Osteocyte (in vitro differentiated cells): Measurements from ENCODE around the gene POM121L2. TPM values are rescaled to one million over a fixed set of nuclear protein-coding genes. Genes with fewer than 3 reads are reported as not detected.
A peak's percentile ranks its signal among the peaks of the same experiment; 100 is the strongest.

Experiments used
- DNase-seq: peaks from one replicate; pipeline ENCODE4 v3.0.0; 2021; ENCODE audit warnings: mixed read lengths; ENCODE audit not compliant: unreplicated experiment; ENCODE audit errors: extremely low spot score
- H3K27ac Mint-ChIP-seq: one replicate; pipeline ENCODE4 v1.8.0; 2021; ENCODE audit warnings: mild to moderate bottlenecking, mixed read lengths; ENCODE audit not compliant: unreplicated experiment
- H3K27me3 Mint-ChIP-seq: one replicate; pipeline ENCODE4 v1.8.0; 2021; ENCODE audit warnings: mixed read lengths; ENCODE audit not compliant: unreplicated experiment
- H3K36me3 Mint-ChIP-seq: one replicate; pipeline ENCODE4 v1.8.0; 2021; ENCODE audit warnings: mixed read lengths; ENCODE audit not compliant: unreplicated experiment
- H3K4me1 Mint-ChIP-seq: one replicate; pipeline ENCODE4 v1.8.0; 2021; ENCODE audit warnings: mixed read lengths; ENCODE audit not compliant: unreplicated experiment
- H3K4me3 Mint-ChIP-seq: one replicate; pipeline ENCODE4 v1.8.0; 2021; ENCODE audit warnings: mild to moderate bottlenecking, moderate library complexity, mixed read lengths; ENCODE audit not compliant: unreplicated experiment
- H3K9me3 Mint-ChIP-seq: one replicate; pipeline ENCODE4 v1.8.0; 2021; ENCODE audit warnings: mixed read lengths; ENCODE audit not compliant: unreplicated experiment
- CTCF ChIP-seq: fragments of 200-600 bp; sonication (generic); IDR thresholded peaks from 2 replicates; pipeline ENCODE4 v1.5.0; 2021; ENCODE audit warnings: antibody characterized with exemption, mild to moderate bottlenecking, moderate library complexity
- total RNA-seq: library from RNA; stranded (reverse); gene quantifications from 2 replicates; pipeline ENCODE4 v1.2.1, GENCODE V29; 2021

The POM121L2 gene
- total RNA-seq, 1 donor from 2014 or later = not detected

- peaks cover 5% of the 10 kb centered on the region for H3K9me3 Mint-ChIP-seq
- H3K4me3 Mint-ChIP-seq = peak overlapping the region; percentile 79
- H3K4me1 Mint-ChIP-seq = peaks cover 15% of the 10 kb centered on the region
- H3K27me3 Mint-ChIP-seq = peaks cover 52% of the 10 kb centered on the region
- no peaks in the 10 kb centered on the region for H3K36me3 Mint-ChIP-seq
- no peak for DNase-seq
- no peak for TF ChIP-seq CTCF
- H3K27ac Mint-ChIP-seq = no peak overlapping the region
Observed at GRCh38 chr6:27281105-27281539, 31.0 kb downstream of the POM121L2 start.

GRCh38 chr6:27280540-27281000, 31.5 kb downstream of the POM121L2 start:
- H3K36me3 Mint-ChIP-seq = no peaks in the 10 kb centered on the region
- peaks cover 5% of the 10 kb centered on the region for H3K9me3 Mint-ChIP-seq
- H3K27ac Mint-ChIP-seq = no peak overlapping the region
- peaks cover 52% of the 10 kb centered on the region for H3K27me3 Mint-ChIP-seq
- TF ChIP-seq CTCF = no peak
- H3K4me3 Mint-ChIP-seq = peak overlapping the region; percentile 79
- DNase-seq = no peak
- H3K4me1 Mint-ChIP-seq = peaks cover 15% of the 10 kb centered on the region

GRCh38 chr6:27280064-27280539, 32.0 kb downstream of the POM121L2 start:
- Mint-ChIP-seq H3K27ac (peak overlapping the region; percentile 32), H3K27me3 (peaks cover 49% of the 10 kb centered on the region), H3K36me3 (no peaks in the 10 kb centered on the region), H3K4me1 (peaks cover 15% of the 10 kb centered on the region), H3K4me3 (peak overlapping the region; percentile 79), H3K9me3 (peaks cover 5% of the 10 kb centered on the region)
- TF ChIP-seq CTCF = no peak
- no peak for DNase-seq

GRCh38 chr6:27279513-27280063, 32.5 kb downstream of the POM121L2 start:
- H3K4me3 Mint-ChIP-seq = peak overlapping the region; percentile 79
- no peak for TF ChIP-seq CTCF
- H3K36me3 Mint-ChIP-seq = no peaks in the 10 kb centered on the region
- H3K4me1 Mint-ChIP-seq = peaks cover 15% of the 10 kb centered on the region
- DNase-seq = no peak
- peak overlapping the region; percentile 32 for H3K27ac Mint-ChIP-seq
- H3K9me3 Mint-ChIP-seq = peaks cover 5% of the 10 kb centered on the region
- peaks cover 49% of the 10 kb centered on the region for H3K27me3 Mint-ChIP-seq

GRCh38 chr6:27275025-27275956, 36.8 kb downstream of the POM121L2 start:
- Mint-ChIP-seq H3K27ac (no peak overlapping the region), H3K4me1 (peaks cover 9% of the 10 kb centered on the region), H3K9me3 (no peaks in the 10 kb centered on the region), H3K4me3 (no peak overlapping the region), H3K36me3 (no peaks in the 10 kb centered on the region), H3K27me3 (peaks cover 57% of the 10 kb centered on the region)
- TF ChIP-seq CTCF = no peak
- DNase-seq = no peak
